Fibroblast of peridontal ligament (primary cell): ENCODE measurements around the gene THAP8.

ENCODE experiments used
- DNase-seq: peaks from one replicate; pipeline ENCODE4 v3.0.0-alpha.2; 2010; ENCODE audit errors: extremely low read depth

Gene THAP8

GRCh38 chr19:36030264-36031148 lies 23.6 kb downstream of the THAP8 start:
- DNase-seq = peak; percentile 53

DNA sequence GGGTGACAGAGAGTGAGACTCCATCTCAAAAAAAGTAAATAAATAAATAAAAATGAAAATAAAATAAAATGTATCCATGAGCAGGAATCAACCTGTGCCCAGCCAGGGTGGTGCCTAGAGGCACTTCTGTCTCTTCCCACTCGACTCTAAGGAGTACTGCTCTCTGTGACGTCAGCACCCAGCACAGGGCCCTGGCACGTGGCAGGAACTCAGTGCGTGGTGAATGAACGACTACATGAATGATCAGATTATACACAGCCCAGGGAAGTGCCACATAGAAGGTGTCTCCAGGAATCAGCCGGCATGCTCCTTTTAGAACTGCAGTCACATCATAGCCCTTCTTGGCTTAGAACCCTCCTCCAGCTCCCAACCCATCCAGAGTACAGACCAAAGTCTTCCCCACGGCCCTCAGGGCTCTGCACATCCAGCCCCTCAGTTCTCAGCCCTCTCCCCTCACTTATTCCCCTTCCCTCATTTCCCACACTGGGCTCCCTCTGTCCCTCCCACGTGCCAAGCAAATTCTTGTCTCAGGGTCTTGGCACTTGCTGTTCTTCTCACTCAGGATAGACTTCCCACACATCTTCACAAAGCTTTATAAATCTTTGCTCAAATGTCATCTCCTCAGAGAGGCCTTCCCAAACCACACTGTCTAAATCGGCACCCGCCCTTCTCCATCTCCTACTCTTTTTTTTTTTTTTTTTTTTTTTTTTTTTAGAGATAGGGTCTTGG lies 25.6 kb downstream of the THAP8 start:
- DNase-seq = no peak

DNA sequence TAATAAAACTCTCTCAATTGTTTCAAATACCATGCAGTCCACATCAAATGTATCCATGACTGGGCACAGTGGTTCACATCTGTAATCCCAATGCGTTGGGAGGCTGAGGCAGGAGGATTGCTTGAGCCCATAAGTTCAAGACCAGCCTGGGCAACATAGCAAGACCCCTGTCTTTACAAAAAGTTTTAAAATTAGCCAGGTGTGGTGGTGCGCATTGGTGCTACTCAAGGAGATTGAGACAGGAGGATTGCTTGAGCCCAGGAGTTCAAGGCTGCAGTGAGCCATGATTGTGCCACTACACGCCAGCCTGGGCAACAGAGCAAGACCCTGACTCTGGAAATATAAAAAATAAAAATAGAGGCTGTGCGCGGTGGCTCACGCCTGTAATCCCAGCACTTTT lies 26.4 kb downstream of the THAP8 start:
- DNase-seq = no peak

DNA sequence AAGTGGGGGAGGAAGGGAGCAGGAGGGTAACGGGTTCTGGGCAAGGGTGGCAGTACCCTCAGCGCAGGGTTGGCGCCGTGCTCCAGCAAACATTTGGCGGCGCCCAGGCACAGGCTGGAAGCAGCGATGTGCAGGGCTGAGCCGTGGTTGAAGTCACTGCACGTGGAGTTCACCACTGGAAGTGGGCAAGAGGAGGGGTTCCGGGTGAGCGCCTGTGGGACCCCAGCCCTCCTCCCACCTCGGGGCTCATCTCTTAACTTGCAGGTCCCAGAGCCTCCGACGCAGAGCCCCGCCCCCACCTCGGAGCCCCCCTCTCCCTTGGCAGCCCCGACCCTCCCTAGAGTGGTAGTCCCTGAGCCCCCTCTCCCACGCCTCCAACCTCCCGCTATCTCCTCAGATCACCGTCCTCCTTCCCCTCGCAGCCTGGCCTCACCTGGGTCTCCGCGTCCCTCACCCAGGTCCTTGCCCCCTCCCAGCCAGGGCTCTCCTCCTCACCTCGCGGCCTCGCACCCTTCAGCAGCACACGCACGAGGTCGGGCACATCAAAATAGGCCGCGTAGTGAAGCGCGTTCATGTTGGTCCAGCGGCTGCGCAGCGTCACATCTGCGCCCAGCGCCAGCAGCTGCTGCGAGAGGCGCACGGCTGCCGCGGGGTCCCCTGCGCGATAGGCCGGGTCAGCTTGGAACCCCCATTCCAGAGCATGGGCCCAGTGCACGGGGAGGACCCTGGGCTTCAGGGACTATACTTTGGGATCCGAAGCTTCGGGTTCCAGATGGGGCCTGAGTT lies 27.8 kb downstream of the THAP8 start:
- DNase-seq = no peak

DNA sequence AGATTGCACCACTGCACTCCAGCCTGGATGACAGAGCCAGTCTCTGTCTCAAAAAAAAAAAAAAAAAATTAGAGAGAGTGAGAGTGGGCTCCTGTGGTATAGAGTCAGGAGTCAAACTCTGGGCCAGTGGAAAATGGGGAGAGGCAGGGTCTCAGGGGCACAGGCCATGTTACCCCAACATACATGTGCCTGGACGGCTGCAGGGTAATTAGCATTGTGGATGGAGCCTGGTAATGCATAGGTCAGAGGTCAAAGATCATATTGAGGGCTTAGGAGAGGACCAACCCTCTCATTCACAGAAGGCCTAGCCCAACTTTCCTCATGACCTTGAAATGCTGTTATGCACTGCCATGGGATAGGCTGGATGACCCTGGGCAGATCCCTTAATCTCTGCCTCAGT lies 28.5 kb downstream of the THAP8 start:
- no peak for DNase-seq

DNA sequence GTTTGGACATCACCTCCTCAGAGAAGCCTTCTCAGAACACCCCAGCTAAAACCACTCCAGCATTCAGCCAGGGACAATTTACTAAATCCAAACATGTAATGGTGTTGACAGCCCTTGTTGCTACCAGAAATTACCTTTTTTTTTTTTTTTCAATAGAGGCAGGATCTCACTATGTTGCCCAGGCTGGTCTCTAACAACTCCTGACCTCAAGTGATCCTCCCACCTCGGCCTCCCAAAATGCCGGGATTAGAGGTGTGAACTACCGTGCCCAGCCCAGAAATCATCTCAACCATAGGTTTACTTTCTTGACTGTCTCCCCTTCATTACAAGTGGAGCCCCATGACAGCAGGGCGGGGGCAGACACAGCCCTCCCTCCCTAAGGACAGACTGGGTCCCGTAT lies 30.7 kb downstream of the THAP8 start:
- DNase-seq = no peak

DNA sequence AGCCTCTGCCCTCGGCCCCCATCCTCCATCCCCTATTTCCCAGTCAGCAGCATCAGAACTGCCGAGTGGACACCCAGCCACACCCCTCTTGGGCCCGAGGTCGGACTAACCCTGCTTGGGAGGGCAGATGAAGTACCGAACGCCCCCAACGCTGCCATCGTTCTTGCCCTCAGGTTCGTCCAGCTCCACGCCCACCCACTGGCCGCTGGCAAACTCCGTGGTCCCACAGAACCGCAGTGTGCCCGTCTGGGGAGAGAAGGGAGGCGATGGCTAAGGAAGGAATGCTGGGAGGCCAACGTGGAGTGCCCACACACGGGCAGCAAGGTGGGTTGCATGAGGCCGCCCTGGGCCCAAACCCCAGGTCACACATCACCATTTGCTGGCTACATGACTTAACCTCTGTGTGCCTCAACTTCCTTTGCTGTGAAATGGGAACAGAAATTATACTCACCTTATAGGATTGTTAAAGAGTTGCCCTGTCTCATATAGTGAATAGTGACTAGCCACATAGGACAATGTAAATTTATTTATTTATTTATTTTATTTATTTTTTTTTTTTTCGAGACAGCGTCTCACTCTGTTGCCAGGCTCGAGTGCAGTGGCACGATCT lies 34.9 kb downstream of the THAP8 start:
- no peak for DNase-seq

DNA sequence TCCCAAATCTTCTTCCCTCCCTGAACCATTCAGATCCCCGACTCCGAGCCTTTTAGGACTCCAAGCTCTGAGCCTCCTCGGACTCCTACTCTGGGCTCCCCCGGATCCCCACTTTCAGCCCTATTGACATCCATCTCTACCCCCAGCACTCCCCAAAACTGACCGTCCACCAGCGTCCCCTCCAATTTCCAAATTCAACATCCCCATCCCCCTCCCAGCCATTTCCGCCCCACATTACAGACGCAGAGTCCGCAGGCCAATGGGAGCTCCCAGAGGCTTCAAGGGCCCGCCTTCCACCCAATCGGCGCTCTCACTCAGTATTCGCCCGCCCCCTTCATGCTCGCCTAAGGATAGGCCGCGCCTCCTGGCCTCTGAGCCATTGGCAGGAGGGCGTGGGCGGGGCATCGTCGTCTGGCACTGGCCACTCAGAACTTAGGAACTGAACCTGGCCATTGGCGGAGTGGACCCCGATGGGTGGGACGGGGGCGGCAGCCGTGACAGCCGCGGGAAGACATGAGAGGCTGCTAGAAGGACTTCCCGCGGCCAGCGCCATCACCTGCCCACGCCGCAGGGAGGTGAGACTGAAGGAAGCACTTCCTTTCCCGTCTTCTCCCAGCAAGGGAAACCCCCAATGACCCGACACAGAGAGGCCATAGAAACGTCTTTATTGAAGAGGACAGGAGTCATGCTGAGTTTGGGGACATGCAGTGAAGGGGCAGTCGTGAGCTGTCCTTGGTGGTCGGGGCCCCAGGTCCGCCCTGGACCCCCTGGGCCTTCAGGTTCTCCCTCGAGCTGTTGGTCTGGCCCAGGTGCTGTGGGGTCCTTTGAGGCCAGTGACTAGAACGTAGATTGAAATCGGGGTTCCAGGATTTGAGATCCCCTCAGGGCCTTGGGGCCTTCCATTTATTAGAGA lies 39.8 kb downstream of the THAP8 start, which contains the start of gene ALKBH6:
TSS of gene ALKBH6 (minus strand) at position 202 of the 913 bp plus-strand sequence. CDS start 816 bp downstream, outside the sequence.
- DNase-seq = peak; percentile 96

DNA sequence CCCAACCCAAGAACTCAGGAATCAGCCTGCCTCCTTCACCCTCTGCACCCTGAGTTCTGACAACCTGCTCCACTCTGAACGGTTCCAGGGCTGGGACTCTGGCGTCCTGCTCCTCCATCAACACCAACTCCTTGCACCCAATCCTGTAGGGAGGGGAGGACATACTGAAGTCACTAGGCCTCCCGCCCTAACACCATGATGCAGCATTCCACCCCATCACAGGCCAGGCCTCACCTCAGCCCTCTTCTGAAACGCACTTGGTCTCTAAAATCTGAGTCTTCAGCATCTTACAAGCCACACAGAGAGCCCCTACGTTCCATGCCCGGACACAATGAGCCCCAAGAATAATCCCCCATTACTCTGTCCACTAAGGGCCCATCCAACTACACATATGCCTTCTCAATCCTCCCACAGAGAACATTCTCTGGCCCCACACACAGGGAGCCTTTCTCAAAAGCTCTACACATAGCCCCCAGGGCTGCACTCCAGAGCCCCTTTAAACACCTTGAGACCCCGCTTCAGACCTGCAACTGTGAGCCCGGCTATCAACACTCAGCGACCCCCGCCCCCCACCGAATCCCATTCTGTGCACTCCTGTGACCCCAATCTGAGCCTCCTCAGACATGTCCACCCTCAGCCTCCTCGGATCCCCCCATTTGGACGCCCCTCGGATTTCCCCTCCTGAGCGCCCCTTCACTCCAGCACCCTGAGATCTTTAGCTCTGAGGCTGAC lies 40.6 kb downstream of the THAP8 start:
- DNase-seq = no peak

- no peak for DNase-seq
Observed at GRCh38 chr19:36010402-36010801, 43.7 kb downstream of the THAP8 start.

- no peak for DNase-seq
Observed at GRCh38 chr19:36009633-36010379, 44.3 kb downstream of the THAP8 start.

GRCh38 chr19:36009220-36009619 lies 44.9 kb downstream of the THAP8 start:
- peak; percentile 43 for DNase-seq

GRCh38 chr19:36008336-36008978 lies 45.6 kb downstream of the THAP8 start, which contains the start of gene SYNE4:
Gene SYNE4, minus strand, starts transcription at chr19:36008813. Its CDS starts 132 bp downstream, at chr19:36008681.
- no peak for DNase-seq

DNA sequence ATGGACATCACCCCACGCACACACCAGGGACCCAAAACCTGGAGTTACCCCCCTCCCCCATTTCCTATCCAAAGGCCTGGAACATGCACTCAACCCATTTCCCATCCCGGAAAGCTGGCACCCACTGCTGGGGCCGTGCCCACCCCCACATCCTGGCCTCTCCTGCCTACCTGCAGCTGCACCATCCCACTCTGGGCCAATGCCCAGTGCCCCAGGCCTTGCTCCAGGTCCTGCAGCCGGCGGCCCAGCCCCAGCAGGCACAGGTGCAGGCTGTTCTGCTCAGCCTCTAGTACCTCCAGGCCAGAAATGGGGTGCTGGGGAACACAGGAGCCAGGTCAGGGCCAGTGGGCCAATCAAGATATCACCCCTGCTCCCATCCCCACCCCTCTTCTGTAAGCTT lies 47.1 kb downstream of the THAP8 start:
- DNase-seq = no peak

DNA sequence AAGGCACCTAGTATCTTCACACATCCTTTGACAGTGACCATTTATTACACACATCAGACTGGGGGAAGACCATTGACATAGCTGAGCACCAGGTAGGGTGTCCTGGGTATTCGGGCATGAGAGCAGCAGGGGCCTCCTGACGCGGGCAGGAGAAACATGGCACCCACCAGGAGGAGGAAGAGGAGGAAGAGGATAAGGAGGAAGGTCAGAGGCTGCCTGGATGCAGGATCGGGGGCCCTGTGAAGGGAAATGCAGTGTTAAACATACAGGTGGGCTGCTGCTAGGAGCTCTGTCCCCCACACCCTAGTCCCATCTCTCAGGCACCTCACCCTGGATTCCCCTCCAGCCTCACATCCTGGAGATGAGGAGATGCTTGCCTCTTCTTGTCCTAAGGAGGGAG lies 50.8 kb downstream of the THAP8 start:
- DNase-seq = no peak

- DNase-seq = no peak
Observed at GRCh38 chr19:36001605-36002004, 52.5 kb downstream of the THAP8 start.

DNA sequence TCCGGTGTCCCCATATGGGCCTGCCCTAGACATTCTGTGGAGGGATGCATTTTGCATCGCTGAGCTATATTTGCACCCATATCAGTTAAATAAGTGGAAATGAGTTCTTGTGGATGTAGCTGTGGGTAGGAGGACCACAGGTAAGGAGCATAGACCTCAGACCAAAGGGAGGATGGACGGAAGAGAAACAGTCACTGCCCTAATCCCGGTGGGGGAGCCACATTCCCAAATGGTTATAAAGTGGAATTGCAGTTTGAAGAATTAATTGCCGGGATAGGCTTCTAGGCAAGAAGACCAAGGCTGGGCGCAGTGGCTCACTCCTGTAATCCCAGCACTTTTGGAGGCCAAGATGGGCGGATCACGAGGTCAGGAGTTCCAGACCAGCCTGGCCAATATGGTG lies 57.3 kb downstream of the THAP8 start:
- DNase-seq = no peak
